ENCODE measurements around the gene TLCD3B.

DNA sequence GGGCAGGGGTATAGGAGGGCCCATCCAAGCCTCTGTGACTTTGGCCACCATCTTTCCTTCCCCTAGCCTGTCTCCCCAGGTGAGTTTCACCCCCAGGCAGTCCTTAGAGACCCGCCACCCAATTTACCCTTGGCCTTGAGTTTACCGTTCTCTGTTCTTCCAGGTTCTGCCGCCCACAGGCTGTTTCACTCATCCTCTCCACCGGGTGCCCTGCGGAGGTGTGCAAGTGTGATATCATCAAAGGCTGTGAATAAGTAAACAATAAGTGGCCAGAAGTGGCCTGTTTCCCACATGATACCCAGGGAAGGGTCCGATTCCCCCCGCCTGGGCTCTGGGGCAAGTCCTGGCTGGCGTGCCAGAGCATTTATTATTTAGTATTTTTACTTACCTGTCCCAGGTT is 15.1 kb upstream of the TLCD3B start:
- TF ChIP-seq CTCF (IDR thresholded peaks at IDR 0.05) (no peak), EP300 (IDR thresholded peaks at IDR 0.05) (no peak)
